MM.1S (cell line): ENCODE data around the gene COL12A1.

Experiments used
- DNase-seq: peaks from one replicate; pipeline ENCODE4 v3.0.0-alpha.2; 2015
- H2AFZ ChIP-seq: fragments of 300-600 bp; sonication (generic); 2 replicates; pipeline ENCODE4 v1.6.0; 2016; ENCODE audit warnings: antibody characterized with exemption, low read length
- H3F3A ChIP-seq: fragments of 300-600 bp; sonication (generic); 2 replicates; pipeline ENCODE4 v1.6.1; 2016; ENCODE audit warnings: mild to moderate bottlenecking, antibody characterized with exemption, low read length, moderate library complexity, mixed read lengths; ENCODE audit not compliant: insufficient read depth
- H3K27ac ChIP-seq: fragments of 300-600 bp; sonication (generic); 2 replicates; pipeline ENCODE4 v1.5.1; 2016; ENCODE audit warnings: mild to moderate bottlenecking, low read length
- H3K27me3 ChIP-seq: fragments of 300-600 bp; sonication (generic); replicated peaks from 2 replicates; pipeline ENCODE4 v1.6.0; 2016; ENCODE audit warnings: low read length; ENCODE audit not compliant: insufficient read depth
- H3K36me3 ChIP-seq: fragments of 300-600 bp; sonication (generic); replicated peaks from 2 replicates; pipeline ENCODE4 v1.6.1; 2016; ENCODE audit warnings: mild to moderate bottlenecking, low read length, mixed read lengths; ENCODE audit not compliant: insufficient read depth
- H3K4me1 ChIP-seq: fragments of 300-600 bp; sonication (generic); 2 replicates; pipeline ENCODE4 v1.6.1; 2016; ENCODE audit warnings: low read length, mixed read lengths
- H3K4me2 ChIP-seq: fragments of 300-600 bp; sonication (generic); 2 replicates; pipeline ENCODE4 v1.6.0; 2016; ENCODE audit warnings: low read depth, low read length
- H3K4me3 ChIP-seq: fragments of 300-600 bp; sonication (generic); 2 replicates; pipeline ENCODE4 v1.5.1; 2016; ENCODE audit warnings: low read length, mixed read lengths
- H3K79me2 ChIP-seq: fragments of 300-600 bp; sonication (generic); 2 replicates; pipeline ENCODE4 v1.6.1; 2016; ENCODE audit warnings: mixed run types, low read length, mixed read lengths
- H3K9ac ChIP-seq: fragments of 300-600 bp; sonication (generic); 2 replicates; pipeline ENCODE4 v1.6.1; 2016; ENCODE audit warnings: low read length, mixed read lengths
- H3K9me2 ChIP-seq: fragments of 300-600 bp; sonication (generic); replicated peaks from 2 replicates; pipeline ENCODE4 v1.6.1; 2016; ENCODE audit warnings: mild to moderate bottlenecking, low read length, mixed read lengths; ENCODE audit not compliant: insufficient read depth
- H3K9me3 ChIP-seq: fragments of 300-600 bp; sonication (generic); replicated peaks from 2 replicates; pipeline ENCODE4 v1.6.1; 2016; ENCODE audit warnings: mild to moderate bottlenecking, low read length, mixed read lengths; ENCODE audit not compliant: insufficient read depth
- H4K20me1 ChIP-seq: fragments of 300-600 bp; sonication (generic); 2 replicates; pipeline ENCODE4 v1.6.1; 2016; ENCODE audit warnings: mild to moderate bottlenecking, low read length, moderate library complexity, mixed read lengths; ENCODE audit not compliant: insufficient read depth
- EZH2 ChIP-seq: fragments of 300-600 bp; sonication (generic); optimal IDR thresholded peaks from 2 replicates; pipeline ENCODE3; 2017; ENCODE audit warnings: low read depth, mild to moderate bottlenecking, antibody characterized with exemption, low read length, mixed read lengths
- EZH2phosphoT487 ChIP-seq: fragments of 300-600 bp; sonication (generic); IDR thresholded peaks from 2 replicates; pipeline ENCODE4 v1.6.1; 2018; ENCODE audit warnings: antibody characterized with exemption, low read length
- TF ChIP-seq, protein P1 (sequence below): fragments of 300-600 bp; sonication (generic); IDR thresholded peaks from 2 replicates; pipeline ENCODE4 v1.5.1; 2016; ENCODE audit warnings: antibody characterized with exemption, low read length, mixed read lengths

COL12A1 gene

DNA sequence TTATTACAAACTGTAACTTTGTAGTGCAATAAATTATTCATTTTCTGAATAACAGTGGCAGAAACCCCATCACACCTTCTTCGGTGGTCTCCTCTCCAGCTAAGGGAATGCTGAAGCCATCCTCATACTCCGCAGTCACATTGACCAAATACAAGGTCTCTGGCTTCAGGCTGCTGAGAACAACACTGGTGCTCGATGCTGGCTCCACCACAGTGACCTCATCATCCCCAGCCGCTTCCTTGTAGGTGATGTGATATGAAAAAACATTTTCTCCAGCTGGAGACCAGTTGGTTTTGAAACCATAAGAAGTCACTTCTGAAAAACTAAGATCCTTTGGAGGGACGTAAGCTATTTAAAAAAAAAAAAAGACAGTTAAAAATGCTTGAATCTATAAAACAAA lies 25.0 kb downstream of the COL12A1 start:
- no peaks in the 10 kb centered on the region for H3F3A ChIP-seq
- no peak overlapping the region for H3K27ac ChIP-seq
- H4K20me1 ChIP-seq: no peaks in the 10 kb centered on the region
- DNase-seq: no peak
- H3K4me1 ChIP-seq: no peaks in the 10 kb centered on the region
- H2AFZ ChIP-seq: no peak overlapping the region
- TF ChIP-seq, protein P1, sequence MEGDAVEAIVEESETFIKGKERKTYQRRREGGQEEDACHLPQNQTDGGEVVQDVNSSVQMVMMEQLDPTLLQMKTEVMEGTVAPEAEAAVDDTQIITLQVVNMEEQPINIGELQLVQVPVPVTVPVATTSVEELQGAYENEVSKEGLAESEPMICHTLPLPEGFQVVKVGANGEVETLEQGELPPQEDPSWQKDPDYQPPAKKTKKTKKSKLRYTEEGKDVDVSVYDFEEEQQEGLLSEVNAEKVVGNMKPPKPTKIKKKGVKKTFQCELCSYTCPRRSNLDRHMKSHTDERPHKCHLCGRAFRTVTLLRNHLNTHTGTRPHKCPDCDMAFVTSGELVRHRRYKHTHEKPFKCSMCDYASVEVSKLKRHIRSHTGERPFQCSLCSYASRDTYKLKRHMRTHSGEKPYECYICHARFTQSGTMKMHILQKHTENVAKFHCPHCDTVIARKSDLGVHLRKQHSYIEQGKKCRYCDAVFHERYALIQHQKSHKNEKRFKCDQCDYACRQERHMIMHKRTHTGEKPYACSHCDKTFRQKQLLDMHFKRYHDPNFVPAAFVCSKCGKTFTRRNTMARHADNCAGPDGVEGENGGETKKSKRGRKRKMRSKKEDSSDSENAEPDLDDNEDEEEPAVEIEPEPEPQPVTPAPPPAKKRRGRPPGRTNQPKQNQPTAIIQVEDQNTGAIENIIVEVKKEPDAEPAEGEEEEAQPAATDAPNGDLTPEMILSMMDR: no peak
- TF ChIP-seq EZH2 (no peak), EZH2phosphoT487 (no peak)
- no peak overlapping the region for H3K9ac ChIP-seq
- H3K9me2 ChIP-seq: no peaks in the 10 kb centered on the region
- no peaks in the 10 kb centered on the region for H3K79me2 ChIP-seq
- H3K9me3 ChIP-seq: no peaks in the 10 kb centered on the region
- H3K27me3 ChIP-seq: no peaks in the 10 kb centered on the region
- no peak overlapping the region for H3K4me3 ChIP-seq
- H3K4me2 ChIP-seq: no peak overlapping the region
- H3K36me3 ChIP-seq: no peaks in the 10 kb centered on the region

DNA sequence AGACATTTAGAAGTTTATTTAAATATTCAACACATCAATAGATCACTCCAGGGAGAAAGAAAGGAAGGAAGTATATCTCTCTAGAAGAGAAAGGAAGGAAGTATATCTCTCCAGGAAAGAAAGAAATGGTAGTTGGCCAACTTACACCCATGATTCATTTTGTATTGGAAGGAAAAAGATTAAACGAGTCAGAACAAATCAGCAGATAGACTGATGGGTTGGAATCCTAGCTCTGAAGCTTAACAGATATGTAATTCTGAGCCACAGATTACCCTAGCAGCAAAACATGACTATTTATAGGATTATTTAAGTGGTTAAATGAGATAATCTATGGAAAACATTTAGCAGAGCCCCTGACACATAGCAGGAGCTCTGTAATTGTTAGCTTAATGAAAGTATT lies 27.1 kb downstream of the COL12A1 start:
- H3K4me3 ChIP-seq: no peak overlapping the region
- H3K27me3 ChIP-seq: no peaks in the 10 kb centered on the region
- no peaks in the 10 kb centered on the region for H3K79me2 ChIP-seq
- H3K9ac ChIP-seq: no peak overlapping the region
- TF ChIP-seq EZH2: no peak
- TF ChIP-seq, protein P1: no peak
- TF ChIP-seq EZH2phosphoT487: no peak
- H4K20me1 ChIP-seq: no peaks in the 10 kb centered on the region
- H3K36me3 ChIP-seq: no peaks in the 10 kb centered on the region
- no peaks in the 10 kb centered on the region for H3F3A ChIP-seq
- H3K4me1 ChIP-seq: no peaks in the 10 kb centered on the region
- H3K9me2 ChIP-seq: no peaks in the 10 kb centered on the region
- H2AFZ ChIP-seq: no peak overlapping the region
- H3K4me2 ChIP-seq: no peak overlapping the region
- H3K27ac ChIP-seq: no peak overlapping the region
- no peak for DNase-seq
- H3K9me3 ChIP-seq: no peaks in the 10 kb centered on the region

DNA sequence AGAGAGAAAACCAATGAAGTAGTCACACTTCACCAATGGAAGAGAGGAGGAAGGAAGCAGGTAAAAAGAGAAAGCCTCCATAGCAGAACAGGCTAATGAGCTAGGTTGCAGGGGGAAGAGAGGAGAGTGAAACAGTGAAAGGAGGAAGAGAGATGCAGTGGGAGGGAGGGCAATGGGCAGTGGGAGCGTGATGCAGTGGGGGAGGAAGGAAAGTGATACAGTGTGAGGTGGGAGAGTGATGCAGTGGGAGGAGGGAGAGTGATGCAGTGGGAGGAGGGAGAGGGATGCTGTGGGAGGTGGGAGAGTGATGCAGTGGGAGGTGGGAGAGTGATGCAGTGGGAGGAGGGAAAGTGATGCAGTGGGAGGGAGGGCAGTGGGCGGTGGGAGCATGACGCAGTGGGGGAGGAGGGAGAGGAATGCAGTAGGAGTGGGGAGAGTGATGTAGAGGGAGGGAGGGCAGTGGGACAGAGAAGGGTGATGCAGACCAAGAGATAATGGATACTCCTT lies 29.7 kb downstream of the COL12A1 start:
- Histone ChIP-seq H3K4me1 (no peaks in the 10 kb centered on the region), H3K79me2 (no peaks in the 10 kb centered on the region), H3K9me2 (no peaks in the 10 kb centered on the region), H3K27ac (no peak overlapping the region), H3K4me3 (no peak overlapping the region), H3K27me3 (no peaks in the 10 kb centered on the region), H2AFZ (no peak overlapping the region), H3K9ac (no peak overlapping the region), H3K9me3 (no peaks in the 10 kb centered on the region), H3F3A (no peaks in the 10 kb centered on the region), H3K36me3 (no peaks in the 10 kb centered on the region), H4K20me1 (no peaks in the 10 kb centered on the region), H3K4me2 (no peak overlapping the region)
- TF ChIP-seq EZH2 (no peak), EZH2phosphoT487 (no peak)
- TF ChIP-seq, protein P1: no peak
- DNase-seq: no peak
